Cardiac septum (tissue), 1 donor: ENCODE data around the gene LAMA5. TPM values are rescaled to one million over a fixed set of nuclear protein-coding genes. Genes with fewer than 3 reads are reported as not detected.

Source experiments
- DNase-seq: peaks from one replicate; pipeline ENCODE4 v3.0.0-alpha.2; 2020; ENCODE audit warnings: low spot score
- intact Hi-C: fragments of 100-400 bp; cut with DNase I; formaldehyde crosslinking; loops from one replicate; pipeline ENCODE4 v1.14.0; 2022
- total RNA-seq: library from RNA; stranded (reverse); fragmentation: NEBNext Ultra II Directional; extraction: Animal tissue kit (Norgen Biotek cat#: 25700); gene quantifications from one replicate; pipeline ENCODE4 v1.2.1, GENCODE V29; 2021
- donor health status: DM: no; HTN: no; CAD: no.

LAMA5 gene
- total RNA-seq, 1 donor from 2014 or later, result 101 TPM

DNA sequence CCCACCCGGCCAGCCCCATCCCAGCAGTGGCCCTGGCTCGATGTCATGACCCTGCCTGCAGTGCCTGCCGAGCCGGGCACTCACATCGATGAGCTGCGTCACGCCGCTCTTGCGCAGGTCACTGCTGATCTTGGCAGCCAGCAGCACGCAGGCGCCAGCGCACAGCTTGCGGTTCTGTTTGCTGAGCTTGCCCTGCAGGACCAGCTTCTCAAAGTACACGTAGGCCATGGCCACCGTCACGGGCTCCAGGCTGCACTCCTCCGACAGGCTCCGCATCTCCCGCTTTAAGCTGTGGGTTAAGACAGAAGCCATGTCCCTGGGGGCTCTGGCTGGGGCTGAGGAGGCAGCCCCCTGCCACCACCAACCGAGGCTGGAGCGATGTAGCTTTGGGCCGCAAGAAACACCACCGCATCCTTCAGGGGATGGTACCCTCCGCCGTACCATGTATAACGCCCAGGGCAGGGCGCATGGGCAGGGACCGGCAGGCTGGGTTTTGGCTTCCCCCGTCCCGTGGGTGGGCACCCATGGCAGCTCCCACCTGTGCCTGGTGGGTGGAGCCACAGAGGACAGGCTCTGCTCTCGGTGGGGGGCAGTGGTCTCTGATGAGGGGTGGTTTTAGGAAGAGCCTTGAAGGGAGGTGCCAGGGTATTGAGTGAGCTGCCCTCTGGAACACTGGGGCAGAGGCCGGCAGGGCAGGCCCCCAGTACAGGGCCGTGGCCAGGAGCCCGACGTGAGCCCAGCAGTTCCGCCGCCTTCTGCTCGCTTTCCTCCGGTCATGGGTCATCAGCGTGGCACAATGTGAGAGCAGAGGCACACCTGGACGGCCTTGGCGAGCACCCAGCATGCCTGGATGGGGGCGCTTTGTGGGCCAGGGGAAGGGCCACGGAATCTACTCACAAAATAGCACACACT is 24.3 kb upstream of the LAMA5 start:
- no peak for DNase-seq
- intact Hi-C loops, result no loop called here

DNA sequence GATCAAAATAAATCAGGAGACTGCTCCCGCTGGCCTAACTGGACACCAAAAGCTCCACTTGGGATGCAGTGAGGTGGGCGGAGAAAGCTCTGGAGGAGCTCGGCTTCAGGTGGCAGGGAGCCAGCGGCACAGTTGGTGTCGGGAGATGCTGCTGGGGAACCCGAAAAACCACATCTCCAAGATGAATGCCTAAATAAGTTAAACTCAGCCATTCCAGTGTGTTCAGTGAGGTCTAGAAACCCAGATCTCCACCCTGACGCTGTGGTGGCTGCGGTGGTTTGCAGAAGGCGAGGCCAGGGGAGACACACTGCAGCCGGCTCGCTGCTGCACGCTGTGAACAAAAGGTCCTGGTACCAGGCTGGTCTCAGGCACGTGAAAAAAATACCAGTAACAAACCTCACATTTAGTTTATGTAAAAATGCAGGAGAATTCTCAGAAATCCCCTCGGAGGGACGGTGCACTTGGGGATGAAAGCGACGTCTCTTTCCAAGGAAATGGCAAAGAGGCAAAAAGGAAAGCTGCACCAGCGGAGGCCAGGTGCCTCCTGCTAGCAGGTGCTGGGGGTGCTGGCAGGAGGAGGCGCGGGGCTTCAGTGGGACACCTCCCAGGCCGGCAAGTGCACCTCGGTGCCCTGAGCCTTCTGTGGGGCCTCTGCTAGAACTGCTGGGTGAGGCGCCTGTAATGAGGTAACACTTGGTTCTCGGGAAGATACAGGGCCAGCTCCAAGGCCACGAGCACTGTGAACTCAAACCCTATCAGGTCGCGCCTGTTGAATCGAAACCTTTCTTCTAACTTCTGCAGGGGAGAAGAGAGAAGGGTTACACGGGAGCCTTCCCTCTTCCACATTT is 23.4 kb upstream of the LAMA5 start:
- no peak for DNase-seq
- intact Hi-C loops, result no loop called here

DNA sequence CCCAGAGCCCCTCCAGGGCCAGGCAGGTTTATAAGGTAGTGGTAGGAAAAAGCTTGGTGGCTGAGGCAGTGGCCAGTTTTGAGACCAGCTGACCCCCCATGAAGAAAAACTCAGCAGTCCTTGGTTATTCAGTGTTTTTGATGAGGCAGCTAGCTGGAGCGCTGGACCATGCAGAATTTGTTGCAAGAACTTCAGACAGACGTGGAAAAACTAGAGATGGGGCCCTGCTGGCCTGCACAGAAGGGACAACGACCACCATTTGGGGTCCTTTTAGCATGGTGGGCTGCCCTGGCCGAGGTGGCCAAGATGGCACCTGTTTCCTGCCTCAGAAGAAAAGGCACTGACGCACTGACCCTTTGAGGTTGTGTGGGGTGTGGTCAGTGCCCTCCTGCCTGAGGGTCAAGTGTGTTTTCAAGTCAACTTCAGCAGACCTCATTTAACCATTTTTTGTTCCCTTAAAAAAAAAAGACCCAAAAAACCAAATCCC is 22.5 kb upstream of the LAMA5 start:
- intact Hi-C loops, result loop anchor here (5.0 to 10.0 kb wide), 2 partner anchors 207 to 365 kb away; partner anchors contain the start of gene MTG2
- no peak for DNase-seq

DNA sequence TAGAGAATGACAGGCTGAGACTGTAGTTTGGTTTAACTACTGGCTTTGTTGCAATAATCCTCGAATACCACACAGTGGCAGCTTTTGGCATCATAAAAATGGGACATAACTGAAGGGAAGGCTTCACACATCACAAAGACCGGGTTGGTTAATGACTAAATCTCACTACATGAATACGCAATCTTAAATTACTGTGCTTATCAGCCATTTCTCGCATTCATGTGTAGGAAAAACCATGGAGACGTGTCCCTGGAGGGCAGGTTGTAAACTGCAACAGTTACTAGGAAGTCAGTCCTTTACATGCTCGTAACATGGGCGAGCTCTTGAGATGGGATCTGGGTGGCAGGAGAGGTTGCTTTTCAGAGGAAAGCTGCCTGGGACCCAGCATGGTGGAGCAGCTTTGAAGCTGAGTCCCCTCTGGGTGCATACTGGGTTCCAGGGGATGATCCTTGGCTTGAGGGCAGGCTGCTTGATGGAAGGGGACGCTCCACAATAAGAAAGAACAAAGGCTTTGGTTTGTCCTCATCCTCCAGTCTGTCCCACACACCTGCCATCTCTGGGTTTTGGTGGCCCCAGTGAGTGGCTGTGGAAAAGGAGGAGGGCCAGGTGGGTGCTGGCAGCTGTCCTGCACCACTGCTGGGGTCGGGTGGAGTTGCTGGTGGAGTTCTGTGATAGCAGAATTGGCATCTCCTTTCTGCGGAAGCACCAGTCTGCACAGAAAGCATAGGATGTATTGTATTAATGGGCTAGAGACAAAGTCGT is 21.9 kb upstream of the LAMA5 start:
- intact Hi-C loops, result loop anchor here (5.0 to 10.0 kb wide), 2 partner anchors 207 to 364 kb away; partner anchors contain the start of gene MTG2
- DNase-seq, result no peak

DNA sequence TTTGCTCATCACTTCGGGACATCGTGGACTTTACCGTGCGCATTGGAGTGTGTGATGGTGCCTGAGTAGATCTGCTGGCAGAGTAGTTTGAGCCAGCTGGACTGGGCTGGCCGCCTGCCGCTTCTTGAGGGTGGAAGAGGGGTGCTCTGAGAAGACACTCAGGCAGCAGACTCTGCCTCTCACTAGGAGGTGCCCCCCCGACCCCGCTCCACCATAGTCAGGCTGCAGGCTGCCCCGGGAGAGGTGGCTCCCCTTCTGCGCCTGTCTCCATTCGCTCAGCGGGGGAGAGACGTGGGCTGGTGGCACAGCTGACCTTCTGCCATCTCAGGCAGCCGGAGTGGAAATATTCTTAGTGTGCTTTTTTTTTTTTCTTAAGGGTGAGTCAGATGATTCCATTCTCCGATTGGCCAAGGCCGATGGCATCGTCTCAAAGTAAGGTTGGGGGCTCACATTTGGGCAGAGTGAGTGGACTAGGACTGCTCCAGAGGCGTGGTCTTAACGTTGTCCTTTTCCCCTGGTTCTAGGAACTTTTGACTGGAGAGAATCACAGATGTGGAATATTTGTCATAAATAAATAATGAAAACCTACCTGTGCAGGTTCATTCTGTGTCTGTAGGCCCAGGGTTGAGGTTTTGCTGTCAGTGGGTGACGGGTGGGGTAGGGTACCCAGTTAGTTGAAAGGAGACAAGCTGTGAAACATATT is 21.0 kb upstream of the LAMA5 start:
- intact Hi-C loops, result loop anchor here (5.0 to 10.0 kb wide), 2 partner anchors 206 to 363 kb away; partner anchors contain the start of gene MTG2

DNA sequence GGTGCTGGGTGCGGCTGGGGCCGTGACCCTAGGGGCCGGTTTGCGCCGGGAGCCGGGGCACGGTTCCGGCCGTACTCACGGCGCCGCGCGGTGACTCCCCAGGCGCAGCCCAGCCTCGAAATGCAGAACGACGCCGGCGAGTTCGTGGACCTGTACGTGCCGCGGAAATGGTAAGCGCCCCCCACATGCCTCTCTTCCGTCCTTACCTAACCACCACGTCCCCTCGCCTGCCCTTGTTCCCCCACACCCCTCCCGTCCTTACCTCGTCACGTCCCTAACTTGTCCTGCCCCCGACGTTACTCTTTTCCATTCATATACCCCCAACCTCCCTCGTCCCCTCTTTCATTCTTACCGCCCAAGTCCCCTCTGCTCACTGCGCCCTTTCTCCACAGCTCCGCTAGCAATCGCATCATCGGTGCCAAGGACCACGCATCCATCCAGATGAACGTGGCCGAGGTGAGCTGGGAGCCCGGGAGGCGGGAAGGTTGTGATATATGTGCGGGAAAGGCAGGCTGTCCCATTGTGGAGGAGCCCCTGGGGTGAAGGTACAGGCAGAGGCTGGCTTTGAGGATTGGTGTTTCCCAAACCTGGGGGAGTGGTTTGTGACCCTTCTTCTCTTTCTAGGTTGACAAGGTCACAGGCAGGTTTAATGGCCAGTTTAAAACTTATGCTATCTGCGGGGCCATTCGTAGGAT is 20.3 kb upstream of the LAMA5 start:
- intact Hi-C loops, result loop anchor here (5.0 to 10.0 kb wide), 2 partner anchors 205 to 363 kb away; partner anchors contain the start of gene MTG2
- DNase-seq, result no peak

More for the DNA sequence above, 21.0 kb upstream of the LAMA5 start:
- no peak for DNase-seq

DNA sequence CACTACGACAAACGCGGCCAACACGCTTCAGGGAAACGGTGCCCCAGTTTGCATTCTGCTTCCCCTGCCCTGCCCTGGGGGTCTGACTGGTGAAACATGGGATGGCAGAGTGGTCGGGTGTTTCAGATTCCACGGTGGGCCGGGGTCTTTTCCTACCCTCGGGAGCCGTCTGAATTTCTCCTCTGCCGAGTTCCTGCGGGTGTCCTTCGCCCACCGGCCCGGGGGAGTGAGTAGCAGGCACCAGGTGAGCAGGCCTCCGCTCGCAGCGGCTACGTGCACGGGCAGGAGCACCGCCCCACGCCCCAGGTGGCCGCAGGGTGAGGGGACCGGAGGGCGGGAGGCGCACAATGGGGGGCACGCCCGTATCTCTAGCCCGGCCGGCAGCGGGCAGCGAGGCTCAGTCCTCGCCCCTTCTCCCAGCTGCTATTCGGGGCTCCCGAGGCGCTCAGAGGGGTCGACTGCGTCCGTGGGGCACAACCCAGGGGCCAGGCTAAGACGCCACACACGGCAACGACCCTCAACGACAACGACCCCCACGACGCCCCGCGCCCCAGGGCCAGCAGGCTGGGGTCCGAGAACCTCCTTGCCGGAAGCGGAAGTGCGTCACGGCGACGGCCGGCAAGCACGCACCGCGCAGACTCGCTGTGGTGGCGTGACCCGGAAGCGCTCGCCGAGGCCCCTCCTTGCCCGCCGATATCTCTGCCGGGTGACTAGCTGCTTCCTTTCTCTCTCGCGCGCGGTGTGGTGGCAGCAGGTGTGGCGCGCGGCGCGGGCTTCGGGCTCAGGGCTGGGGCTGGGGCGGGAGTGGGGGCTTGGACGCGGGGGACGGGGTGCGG is 19.5 kb upstream of the LAMA5 start, which contains the start of gene RPS21:
Gene RPS21, plus strand, starts transcription at position 721 of the 836 bp plus-strand sequence. CDS start 236 bp downstream, outside the sequence.
- peak; percentile 96 for DNase-seq
- intact Hi-C loops, result loop anchor here (5.0 to 10.0 kb wide), 2 partner anchors 204 to 362 kb away; partner anchors contain the start of gene MTG2

DNA sequence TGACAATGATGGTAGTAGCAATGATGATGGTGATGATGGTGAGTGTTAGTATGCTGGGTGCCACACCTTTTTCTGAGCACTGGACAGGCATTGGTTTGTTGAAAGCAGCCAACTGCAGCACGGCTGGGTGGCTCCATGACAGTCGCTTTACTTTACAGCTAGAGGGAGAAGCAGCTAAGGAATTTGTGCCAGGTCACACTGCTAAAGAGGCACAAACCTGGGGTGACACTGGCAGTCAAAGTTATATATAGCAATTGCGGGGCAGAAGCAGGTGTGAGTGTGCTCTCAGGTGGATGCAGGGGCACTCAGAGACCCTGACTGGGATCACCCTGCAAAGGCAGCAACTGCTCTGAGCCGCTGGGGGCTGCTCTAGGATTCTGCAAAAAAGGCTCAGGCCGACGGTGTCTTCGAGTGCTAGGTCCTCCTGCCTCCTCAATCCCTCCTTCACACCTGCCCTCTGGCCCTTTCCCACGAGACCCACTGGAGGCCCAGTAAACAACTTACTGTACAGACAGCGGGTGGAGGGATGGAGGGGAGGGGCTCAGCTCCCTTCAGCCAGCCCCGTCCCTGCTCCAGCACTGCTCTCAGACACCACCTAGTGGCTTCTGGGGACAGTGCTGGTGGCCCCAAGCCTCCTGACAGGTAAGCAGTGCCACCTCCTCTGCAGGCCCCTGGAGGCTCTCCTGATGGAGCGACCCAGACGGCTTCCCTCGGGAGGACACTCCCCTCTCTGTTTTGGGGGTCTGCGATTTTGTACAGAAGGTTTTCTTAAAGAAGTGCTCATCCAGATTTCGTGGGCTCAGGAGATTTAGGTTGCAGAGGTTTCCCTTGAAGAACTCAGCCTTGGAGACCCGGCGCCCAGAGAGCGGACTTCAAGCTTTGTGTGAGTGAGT is 15.4 kb upstream of the LAMA5 start:
- intact Hi-C loops, result loop anchor here (1.0 to 10.0 kb wide), 2 partner anchors 80 to 358 kb away; partner anchors contain the start of gene ADRM1
- no peak for DNase-seq

DNA sequence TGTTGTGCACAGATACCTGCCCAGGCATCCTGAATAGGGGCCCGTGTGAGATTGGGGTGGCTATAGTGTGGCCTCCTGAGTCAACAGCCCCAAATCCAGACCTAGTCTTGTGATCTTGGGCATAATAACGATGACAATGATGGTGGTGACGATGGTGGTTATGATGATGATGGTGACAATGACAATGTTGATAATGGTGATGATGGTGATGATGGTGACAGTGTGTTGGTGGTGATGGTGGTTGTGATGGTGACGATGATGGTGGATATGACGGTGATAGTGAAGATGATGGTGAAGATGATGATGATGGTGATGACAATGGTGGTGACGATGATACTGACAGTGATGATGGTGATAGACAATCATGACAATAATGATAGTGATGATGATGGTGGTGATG is 14.7 kb upstream of the LAMA5 start:
- no peak for DNase-seq
- intact Hi-C loops, result loop anchor here (1.0 to 10.0 kb wide), 3 partner anchors 17 to 357 kb away; partner anchors contain the start of gene ADRM1

DNA sequence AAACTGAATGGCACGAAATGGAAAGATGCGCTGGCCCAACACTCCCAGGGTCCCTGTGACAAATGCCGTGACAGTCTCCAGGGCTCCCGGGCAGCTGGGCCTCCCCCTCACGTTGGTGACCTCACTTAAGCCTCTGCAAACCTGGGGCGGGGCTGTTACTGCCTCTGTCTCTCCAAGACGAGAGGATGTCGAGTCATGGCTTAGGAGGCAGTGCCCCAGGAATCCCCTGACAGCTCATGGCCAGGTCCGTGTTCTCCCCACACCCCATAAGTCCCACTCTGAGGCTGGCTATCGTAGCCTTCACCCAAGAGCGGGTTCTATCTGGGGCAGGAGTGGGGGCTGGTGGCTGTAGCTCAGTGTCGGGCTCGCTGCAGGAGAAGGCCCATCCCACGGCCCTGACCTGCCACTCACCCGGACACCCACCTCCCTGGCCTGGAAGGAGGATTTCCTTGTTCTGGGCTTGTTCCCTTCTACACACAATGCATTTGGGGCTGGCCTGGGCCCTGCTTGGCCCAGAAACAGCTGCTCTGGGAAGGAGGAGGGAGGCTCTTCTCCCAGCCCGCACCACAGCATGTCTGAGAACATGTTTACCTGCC is 14.2 kb upstream of the LAMA5 start:
- DNase-seq, result no peak
- intact Hi-C loops, result loop anchor here (2.0 to 10.0 kb wide), 2 partner anchors 16 to 356 kb away; no protein-coding TSS in a partner anchor

DNA sequence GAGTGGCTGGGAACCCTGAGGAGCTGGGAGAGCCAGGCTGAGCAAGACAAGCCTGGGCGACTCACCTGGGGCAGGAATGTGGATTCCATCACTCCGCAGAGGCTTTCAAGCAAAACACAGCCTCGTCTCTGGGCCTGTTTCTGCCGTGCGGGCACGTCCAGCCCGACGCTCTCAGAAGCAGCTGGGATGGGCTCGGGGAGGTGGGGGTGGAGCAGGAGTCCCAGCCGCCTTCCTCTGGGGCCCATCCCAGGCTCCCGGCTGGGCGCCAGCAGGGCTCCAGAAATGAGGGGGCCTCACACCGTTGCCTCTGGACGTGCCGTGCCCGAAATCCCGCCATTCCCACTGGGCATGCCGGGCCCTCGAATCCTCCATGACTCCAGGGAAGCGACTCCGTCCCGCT is 11.1 kb upstream of the LAMA5 start:
- DNase-seq, result no peak
- intact Hi-C loops, result no loop called here

DNA sequence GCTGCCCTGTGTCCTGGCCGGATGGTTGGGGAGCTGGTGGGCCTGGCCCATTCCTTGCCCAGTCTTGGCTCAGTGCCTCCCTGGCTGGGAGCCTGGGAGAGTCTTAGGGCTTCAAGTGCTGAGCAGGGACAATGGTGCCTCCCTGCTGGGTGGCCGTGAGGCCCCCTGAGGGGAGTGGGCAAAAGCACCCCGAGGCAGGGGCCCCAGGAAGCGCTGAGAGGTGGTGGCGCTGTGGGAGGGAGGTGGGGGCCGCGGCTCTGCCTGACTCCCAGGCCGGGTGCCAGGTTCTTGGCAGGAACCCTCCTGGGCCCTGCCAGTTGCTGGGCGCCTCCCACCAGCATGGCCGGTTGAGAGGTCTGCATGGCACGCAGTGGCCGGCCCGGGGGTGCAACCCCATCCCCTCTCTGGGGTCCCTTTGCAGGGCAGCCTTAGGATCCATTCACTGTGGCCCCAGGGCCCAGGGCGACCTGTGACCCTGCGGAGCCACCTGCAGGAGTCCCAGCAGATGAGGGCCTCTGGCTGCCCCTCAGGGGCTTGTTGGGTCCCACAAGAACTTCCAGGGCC is 10.6 kb upstream of the LAMA5 start:
- DNase-seq, result no peak
- intact Hi-C loops, result loop anchor here (1.0 kb wide), 1 partner anchor 25 kb away; no protein-coding TSS in a partner anchor

DNA sequence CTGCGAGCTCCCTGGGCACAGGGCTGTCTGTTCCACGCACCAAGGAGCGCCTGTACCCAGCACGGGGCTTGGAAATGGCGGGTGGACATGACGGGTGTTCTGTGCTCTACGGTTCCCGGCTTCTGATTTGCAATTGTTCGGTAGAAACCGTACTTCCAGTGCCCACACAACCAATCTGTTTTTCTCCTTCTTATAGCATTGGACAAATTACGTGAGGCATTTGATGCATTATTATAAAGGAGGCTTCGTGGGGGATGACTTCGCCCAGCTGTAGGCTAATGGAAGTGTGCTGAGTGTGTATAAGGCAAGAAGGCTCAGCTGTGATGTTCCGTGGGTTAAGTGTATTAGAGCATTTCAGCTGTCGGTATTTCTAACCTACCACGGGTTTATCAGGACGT is 10.0 kb upstream of the LAMA5 start:
- DNase-seq, result no peak
- intact Hi-C loops, result loop anchor here (1.0 kb wide), 1 partner anchor 25 kb away; no protein-coding TSS in a partner anchor

DNA sequence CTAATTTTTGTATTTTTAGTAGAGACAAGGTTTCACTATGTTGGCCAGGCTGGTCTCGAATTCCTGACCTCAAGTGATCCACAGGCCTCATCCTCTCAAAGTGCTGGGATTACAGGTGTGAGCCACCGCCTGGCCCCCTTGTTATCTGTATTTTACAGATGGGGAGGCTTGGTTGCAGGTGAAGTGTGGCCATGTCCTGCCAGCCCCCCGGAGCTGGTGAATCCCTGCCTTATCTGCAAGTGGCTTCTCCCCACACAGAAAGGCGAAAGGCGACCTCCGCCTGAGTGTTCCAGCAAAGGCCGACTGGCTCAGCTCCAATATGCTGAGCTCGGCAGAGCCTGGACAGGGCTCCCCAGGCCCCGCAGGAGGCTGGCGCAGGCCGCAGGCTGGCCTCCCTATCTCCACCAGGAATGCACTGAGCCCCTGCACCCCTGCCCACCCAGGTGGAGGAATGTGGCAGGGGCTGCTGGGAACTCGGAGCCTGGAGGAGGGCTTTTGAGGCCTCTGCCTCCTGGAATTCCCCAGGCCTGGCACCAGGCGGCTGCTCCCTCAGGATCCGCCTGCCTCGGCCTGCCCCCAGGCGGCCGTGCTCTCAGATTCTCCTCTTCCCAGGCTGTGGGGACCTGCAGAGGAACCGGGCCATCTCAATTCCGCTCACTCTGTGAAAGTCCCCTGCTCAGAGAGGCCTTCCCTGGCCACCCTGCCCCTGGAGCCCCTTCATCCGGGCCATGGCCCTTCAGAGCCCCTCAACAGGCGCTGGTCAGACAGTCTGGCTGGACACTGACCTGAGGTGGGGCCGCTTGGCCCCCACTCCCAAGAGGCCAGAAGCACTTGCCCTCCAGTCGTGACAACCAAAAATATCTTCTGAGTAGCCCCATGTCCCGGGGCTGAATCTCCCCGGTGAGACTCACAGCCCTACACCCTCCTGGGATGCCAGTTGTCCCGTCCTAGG is 9.3 kb upstream of the LAMA5 start:
- no peak for DNase-seq
- intact Hi-C loops, result loop anchor here (1.0 kb wide), 1 partner anchor 24 kb away; no protein-coding TSS in a partner anchor
